Ovary (tissue), 3 donors: ENCODE measurements around the gene RPS15.

ENCODE experiments used
- EP300 ChIP-seq: sonication (generic); formaldehyde crosslinking; IDR thresholded peaks from one replicate; pipeline ENCODE4 v1.6.1; 2017; ENCODE audit warnings: antibody characterized with exemption
- POLR2A ChIP-seq: fragments of 450-650 bp; IDR thresholded peaks from one replicate; pipeline ENCODE4 v1.6.1; 2017; ENCODE audit warnings: antibody characterized with exemption, mild to moderate bottlenecking, moderate library complexity
- TF ChIP-seq, protein P1 (sequence below), 3 donors: fragments of 450-650 bp in 2 of 3; fragments of 200-600 bp in 1 of 3; IDR thresholded peaks; one replicate each; pipeline versions ENCODE4 v1.5.1 to v1.8.0; 2016 to 2022; ENCODE audit warnings: antibody characterized with exemption in 3 of 3, mild to moderate bottlenecking in 1 of 3
- donor health status: DM: no; HTN: no; CAD: no.

DNA sequence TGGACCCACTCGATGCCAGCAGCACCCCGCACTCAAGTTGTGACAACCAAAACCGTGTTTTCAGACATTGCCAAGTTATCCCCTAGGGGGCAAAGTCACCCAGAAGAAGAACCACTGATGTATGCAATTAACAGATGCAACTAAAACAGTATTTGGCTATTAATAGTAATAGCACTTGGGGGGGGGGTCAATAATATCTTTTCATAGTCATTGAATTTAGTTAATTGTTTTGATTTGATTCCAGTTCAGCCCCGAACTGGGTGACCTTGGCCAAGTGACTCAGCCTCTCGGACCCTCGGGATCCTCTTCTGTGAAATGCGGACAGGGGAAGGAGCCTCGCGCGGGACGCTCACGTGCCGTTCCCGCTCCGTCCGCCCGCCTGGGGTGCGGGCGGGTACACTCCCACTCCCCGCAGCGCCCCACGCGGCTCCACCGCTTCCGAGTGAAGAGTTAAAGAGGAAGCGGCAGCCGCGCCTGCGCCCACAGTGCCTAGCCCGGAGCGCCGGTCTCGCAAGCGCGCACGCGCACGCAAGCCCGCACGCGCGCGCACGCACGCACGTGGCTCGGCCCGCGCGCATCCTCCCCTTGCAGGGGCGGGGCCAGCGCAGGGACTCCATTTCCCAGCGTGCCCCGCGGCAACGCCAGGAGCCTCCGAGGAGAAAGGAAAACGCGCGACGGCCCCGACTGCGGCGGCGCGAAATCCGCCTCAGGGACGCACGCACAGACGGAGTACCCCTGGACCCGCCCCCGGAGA is 31.2 kb upstream of the RPS15 start:
- TF ChIP-seq, protein P1, sequence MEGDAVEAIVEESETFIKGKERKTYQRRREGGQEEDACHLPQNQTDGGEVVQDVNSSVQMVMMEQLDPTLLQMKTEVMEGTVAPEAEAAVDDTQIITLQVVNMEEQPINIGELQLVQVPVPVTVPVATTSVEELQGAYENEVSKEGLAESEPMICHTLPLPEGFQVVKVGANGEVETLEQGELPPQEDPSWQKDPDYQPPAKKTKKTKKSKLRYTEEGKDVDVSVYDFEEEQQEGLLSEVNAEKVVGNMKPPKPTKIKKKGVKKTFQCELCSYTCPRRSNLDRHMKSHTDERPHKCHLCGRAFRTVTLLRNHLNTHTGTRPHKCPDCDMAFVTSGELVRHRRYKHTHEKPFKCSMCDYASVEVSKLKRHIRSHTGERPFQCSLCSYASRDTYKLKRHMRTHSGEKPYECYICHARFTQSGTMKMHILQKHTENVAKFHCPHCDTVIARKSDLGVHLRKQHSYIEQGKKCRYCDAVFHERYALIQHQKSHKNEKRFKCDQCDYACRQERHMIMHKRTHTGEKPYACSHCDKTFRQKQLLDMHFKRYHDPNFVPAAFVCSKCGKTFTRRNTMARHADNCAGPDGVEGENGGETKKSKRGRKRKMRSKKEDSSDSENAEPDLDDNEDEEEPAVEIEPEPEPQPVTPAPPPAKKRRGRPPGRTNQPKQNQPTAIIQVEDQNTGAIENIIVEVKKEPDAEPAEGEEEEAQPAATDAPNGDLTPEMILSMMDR (IDR thresholded peaks at IDR 0.05): peak in 1 of 3 donors; percentile 27
- TF ChIP-seq EP300 (no peak), POLR2A (no peak)
